Hematopoietic multipotent progenitor cell treated with erythropoietin and hydrocortisone succinate and interleukin-3 and kit ligand, for 4 days (in vitro differentiated cells): ENCODE results near the gene PDF.
A peak's percentile ranks its signal among the peaks of the same experiment; 100 is the strongest.

Source experiments
- DNase-seq: peaks from one replicate; pipeline ENCODE4 v3.0.0-alpha.2; 2015

PDF gene

DNA sequence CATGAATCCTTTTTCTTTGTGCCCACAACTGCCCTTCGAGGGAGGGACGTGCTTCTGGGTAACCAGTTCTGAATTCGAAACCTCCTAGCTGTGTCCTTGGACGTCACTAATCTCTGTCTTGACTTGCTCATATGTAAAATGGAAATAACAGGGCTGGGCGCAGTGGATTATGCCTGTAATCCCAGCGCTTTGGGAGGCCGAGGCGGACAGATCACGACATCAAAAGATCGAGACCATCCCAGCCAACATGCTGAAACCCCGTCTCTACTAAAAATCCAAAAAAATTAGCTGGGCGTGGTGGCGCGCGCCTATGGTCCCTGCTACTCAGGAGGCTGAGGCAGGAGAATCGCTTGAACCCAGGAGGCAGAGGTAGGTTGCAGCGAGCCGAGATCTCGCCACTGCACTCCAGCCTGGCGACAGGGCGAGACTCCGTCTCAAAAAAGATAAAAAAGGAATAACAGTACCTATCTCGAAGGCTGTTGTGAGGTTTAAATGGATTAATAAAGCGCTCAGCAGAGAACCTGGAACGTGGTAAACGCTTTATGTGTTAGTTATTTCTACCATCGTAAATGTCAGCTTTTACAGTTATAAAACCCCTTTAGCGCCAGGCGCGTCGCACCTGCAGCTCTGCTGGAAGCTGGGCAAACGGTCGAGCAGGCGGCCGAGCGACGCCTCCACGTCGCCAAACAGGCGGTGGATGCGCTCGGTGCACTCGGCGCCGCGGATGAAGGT, 8.3 kb upstream of the PDF start:
- peak; percentile 22 for DNase-seq

- no peak for DNase-seq
Observed at GRCh38 chr16:69334696-69335095, 4.3 kb upstream of the PDF start.

GRCh38 chr16:69329369-69330285, 761 bp downstream of the PDF start:
- peak; percentile 56 for DNase-seq

GRCh38 chr16:69328854-69329316, 1.5 kb downstream of the PDF start:
- DNase-seq: no peak

DNA sequence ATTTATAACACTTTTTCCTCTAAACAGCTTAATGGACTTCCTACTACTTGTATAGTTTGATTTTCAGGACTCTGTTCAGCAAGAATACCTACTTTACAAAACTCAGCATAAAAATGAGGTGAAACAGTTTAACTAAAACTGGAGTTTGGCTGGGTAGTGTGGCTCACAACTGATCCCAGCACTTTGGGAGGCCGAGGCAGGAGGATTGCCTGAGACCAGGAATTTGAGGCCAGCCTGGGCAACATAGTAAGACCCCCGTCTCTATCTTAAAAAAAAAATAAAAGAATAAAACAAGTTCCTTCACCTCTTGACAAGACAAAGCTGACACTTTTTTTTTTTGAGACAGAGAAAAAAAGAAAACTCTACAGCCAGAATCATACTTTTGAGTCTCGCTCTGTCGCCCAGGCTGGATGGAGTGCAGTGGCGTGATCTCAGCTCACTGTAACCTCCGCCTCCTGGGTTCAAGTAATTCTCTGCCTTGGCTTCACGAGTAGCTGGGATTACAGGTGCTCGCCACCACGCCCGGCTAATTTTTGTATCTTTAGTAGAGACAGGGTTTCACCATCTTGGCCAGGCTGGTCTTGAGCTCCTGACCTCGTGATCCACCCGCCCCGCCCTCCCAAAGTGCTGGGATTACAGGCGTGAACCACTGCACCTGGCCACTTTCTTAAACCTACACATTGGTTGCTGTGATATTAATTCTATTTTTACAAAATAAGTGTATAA, 2.6 kb downstream of the PDF start:
- DNase-seq: no peak

DNA sequence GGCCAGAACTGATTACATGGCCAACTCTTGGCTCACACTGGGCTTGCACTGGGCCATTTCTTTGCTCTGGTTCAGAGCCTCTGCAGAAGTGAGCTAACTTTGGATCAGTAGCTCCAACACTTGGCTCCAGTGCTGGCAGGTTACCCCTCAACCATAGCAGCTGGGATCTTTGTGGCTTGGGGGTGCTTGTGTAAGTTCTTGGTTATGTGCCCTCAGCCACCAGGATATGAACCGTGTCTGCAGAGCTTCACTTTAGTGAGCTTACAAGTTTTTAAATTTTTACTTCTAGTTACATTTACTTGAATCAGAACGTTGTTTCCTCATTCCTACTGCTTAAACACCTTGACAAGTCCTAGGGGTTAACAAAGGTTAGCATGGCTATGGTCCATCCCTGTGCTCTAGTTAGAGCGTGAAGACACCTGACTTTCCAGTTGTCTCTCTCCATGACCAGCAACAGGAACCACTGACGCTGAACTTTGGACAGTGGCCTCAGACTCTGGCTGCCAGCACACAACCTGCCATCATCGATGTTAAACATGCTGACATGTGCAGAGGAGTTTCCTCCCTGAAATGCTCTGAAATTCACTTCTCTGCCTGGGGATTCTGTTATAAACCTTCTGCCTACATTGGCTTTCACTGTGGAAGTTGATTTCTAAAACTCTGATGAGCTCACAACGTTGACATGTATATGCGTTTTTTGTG, 4.1 kb downstream of the PDF start:
- DNase-seq: no peak

DNA sequence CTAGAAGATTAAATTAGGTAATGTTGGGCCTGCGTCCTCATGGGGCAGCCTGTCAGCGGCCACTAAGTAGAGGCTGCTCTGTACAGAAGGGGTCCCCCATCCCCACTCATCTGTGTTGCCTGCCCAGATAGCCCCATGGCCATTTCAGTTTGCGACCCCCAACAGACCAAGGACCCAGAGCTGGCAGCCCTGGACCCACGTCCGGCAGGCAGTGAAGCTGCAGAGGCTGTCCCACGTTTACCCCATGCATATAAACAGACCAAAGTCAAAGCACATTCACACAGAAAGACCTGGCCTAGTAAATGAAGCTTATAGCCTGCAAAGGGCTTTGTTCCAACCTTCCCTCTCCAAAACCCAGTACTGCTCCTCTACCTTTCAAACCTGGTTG, 4.6 kb downstream of the PDF start:
- no peak for DNase-seq

- no peak for DNase-seq
Observed at GRCh38 chr16:69324585-69325253, 5.7 kb downstream of the PDF start.

DNA sequence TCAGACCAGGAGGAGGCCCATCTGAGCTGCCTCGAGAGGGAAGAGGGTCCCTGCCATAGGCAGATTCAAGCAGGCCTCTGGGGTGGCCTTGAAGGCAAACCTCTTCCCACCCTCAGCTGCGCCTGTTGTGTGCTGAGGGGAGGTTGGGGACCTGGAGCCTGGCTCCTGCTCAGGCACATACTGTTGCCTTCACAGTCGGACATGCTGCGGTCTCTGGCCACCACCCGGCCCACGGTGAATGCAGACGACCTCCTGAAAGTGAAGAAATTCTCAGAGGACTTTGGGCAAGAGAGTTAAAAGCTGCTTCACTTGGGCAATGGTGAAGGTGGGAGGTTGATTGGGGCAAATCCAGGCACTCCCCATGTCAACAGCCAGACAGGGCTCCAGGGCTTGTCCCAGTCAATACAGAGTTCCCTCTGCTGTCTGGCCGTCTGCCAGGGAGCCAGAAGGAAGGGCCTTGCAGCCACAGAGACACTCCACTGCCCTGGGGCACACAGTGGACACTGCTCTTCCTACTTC, 6.3 kb downstream of the PDF start:
- peak; percentile 25 for DNase-seq

- no peak for DNase-seq
Observed at GRCh38 chr16:69323415-69323814, 7.0 kb downstream of the PDF start.

DNA sequence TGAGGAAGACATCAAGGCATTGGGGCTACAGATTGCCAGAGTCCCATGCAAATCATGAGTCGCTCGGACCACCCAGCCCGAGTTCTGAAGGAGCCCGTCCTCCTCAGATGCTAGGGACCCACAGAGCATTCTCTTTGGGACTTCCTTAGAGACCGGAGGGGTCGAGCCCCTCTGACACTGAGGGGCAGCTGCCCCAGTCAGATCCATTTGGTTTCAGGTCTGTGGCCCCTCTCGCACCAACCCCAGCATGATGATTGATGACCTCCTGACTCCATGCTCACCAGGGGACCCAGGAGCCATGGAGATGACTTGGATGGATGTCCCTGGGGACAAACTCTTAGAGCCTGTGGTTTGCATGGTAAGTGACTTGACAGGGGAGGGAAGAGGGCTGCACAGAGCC, 8.0 kb downstream of the PDF start:
- DNase-seq: no peak

GRCh38 chr16:69321080-69321479, 9.3 kb downstream of the PDF start:
- no peak for DNase-seq

GRCh38 chr16:69320740-69321073, 9.7 kb downstream of the PDF start:
- DNase-seq: no peak

- no peak for DNase-seq
Observed at GRCh38 chr16:69319826-69320739, 10.3 kb downstream of the PDF start.

- DNase-seq: no peak
Observed at GRCh38 chr16:69319381-69319780, 11.0 kb downstream of the PDF start.

- DNase-seq: no peak
Observed at GRCh38 chr16:69318911-69319289, 11.5 kb downstream of the PDF start.

DNA sequence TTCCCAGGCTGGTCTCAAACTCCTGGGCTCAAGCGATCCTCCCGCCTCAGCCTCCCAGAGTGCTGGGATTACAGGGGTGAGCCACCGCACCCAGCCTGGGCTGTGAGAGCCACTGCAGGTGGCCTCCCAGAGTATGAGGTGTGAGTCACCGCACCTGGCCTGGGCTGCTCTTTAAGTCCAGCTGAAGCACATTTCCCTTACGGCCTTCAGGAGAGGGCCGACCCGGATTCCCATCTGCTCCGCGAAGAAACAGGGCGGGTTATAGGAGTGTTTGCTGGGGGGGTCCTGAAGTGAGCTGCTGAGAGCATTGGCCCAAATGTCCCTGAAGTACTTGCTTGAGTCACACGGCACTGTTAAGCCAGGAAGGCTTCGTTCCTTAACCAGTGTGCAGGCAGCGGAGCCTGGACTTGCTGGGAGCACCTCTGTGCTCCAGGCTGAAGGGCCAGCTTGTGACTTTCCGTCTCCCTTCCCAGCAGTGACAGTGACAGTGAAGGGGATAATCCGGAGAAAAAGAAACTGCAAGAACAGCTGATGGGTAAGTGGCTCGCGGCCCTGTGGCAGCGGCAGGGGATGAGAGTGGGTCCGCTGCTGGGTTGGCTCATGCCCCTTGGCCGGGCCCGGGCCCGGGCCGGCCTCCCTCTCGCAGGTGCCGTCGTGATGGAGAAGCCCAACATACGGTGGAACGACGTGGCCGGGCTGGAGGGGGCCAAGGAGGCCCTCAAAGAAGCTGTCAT, 12.0 kb downstream of the PDF start:
- no peak for DNase-seq

DNA sequence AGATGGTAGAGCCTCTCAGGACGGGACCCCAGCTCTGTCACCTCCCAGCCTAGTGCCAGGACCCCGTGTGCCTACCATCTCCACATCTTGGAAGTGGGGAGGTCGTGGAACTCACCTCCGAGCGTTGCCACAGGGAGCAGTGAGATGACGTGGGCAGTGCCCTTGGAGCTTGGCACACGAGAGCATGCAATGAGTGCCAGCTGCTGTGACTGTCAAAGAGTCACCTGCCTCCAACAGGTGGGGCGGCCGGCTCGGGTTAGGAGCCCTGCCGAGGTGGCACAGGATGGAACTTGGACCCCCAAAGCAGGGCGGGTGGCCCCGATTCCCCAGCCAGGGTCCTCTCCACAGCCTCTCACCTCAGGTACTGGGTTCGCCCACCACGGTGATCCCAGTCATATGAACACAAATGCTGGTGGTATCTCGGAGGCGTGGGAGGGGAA, 13.8 kb downstream of the PDF start:
- no peak for DNase-seq

GRCh38 chr16:69315486-69316311, 14.7 kb downstream of the PDF start:
- peak; percentile 61 for DNase-seq
